Stimulated activated naive B cell treated with anti-CD40 and anti-IgM and Interleukin-4, amounts not matched to agents 10 μg/mL and 1 μg/mL and 100 μg/mL, for 72 hours (primary cell): ENCODE results near the gene SATL1.
"Not testable (repeated sequence)": the region's sequence is repeated elsewhere in the genome, so short reads cannot be mapped to it uniquely, and the experiment has no call there.

Source experiments
- ATAC-seq, 2 donors: fragments of 150-1000 bp; cut with Tn5 transposase; replicated peaks; 2 replicates each; pipeline ENCODE4 v1.10.0; 2021; ENCODE audit warnings: moderate library complexity in 1 of 2
- DNase-seq: peaks from one replicate; pipeline ENCODE4 v3.0.0; 2021
- H3K27ac Mint-ChIP-seq: one replicate; pipeline ENCODE4 v1.8.0; 2022; ENCODE audit warnings: mild to moderate bottlenecking, mixed read lengths
- H3K27me3 Mint-ChIP-seq, 2 donors: one replicate each; pipeline ENCODE4 v1.8.0; 2022; ENCODE audit warnings: mixed read lengths in 2 of 2
- H3K36me3 Mint-ChIP-seq, 2 donors: one replicate each; pipeline ENCODE4 v1.8.0; 2022; ENCODE audit warnings: mixed read lengths in 2 of 2, mild to moderate bottlenecking in 1 of 2
- H3K4me1 Mint-ChIP-seq, 2 donors: one replicate each; pipeline ENCODE4 v1.8.0; 2022; ENCODE audit warnings: mixed read lengths in 2 of 2, mild to moderate bottlenecking in 1 of 2
- H3K4me3 Mint-ChIP-seq, 2 donors: one replicate each; pipeline ENCODE4 v1.8.0; 2022; ENCODE audit warnings: mild to moderate bottlenecking in 2 of 2, mixed read lengths in 2 of 2, moderate library complexity in 1 of 2
- H3K9me3 Mint-ChIP-seq, 2 donors: one replicate each; pipeline ENCODE4 v1.8.0; 2022; ENCODE audit warnings: mixed read lengths in 2 of 2, mild to moderate bottlenecking in 1 of 2

The SATL1 gene

GRCh38 chrX:85139422-85139821, 104.2 kb downstream of the SATL1 start:
- H3K4me3 Mint-ChIP-seq, result no peak overlapping the region
- no peak for DNase-seq
- peaks cover 2 to 5% of the 10 kb centered on the region in 2 donors for H3K9me3 Mint-ChIP-seq
- ATAC-seq, result peak in 1 of 2 donors; percentile 46
- no peak overlapping the region for H3K27ac Mint-ChIP-seq
- peaks cover 3 to 4% of the 10 kb centered on the region in 2 donors for H3K4me1 Mint-ChIP-seq
- no peaks in the 10 kb centered on the region for H3K36me3 Mint-ChIP-seq
- peaks cover 0 to 3% of the 10 kb centered on the region in 2 donors for H3K27me3 Mint-ChIP-seq

- DNase-seq (no peak), ATAC-seq (no peak)
- Mint-ChIP-seq H3K9me3 (peaks cover 2 to 6% of the 10 kb centered on the region in 2 donors), H3K36me3 (no peaks in the 10 kb centered on the region), H3K27ac (no peak overlapping the region), H3K4me3 (no peak overlapping the region), H3K27me3 (peaks cover 0 to 6% of the 10 kb centered on the region in 2 donors), H3K4me1 (peaks cover 0 to 3% of the 10 kb centered on the region in 2 donors)
Measured at GRCh38 chrX:85136409-85136808, 107.2 kb downstream of the SATL1 start.

GRCh38 chrX:85115252-85115651, 128.3 kb downstream of the SATL1 start:
- H3K4me3 Mint-ChIP-seq, result no peak overlapping the region
- DNase-seq (no peak), ATAC-seq (no peak)
- no peak overlapping the region for H3K27ac Mint-ChIP-seq
- H3K36me3 Mint-ChIP-seq, result no peaks in the 10 kb centered on the region
- peaks cover 0 to 4% of the 10 kb centered on the region in 2 donors for H3K27me3 Mint-ChIP-seq
- no peaks in the 10 kb centered on the region for H3K9me3 Mint-ChIP-seq
- peaks cover 0 to 11% of the 10 kb centered on the region in 2 donors for H3K4me1 Mint-ChIP-seq

- no peak overlapping the region for H3K4me3 Mint-ChIP-seq
- DNase-seq (no peak), ATAC-seq (no peak)
- no peaks in the 10 kb centered on the region for H3K36me3 Mint-ChIP-seq
- no peaks in the 10 kb centered on the region for H3K9me3 Mint-ChIP-seq
- peaks cover 0 to 11% of the 10 kb centered on the region in 2 donors for H3K4me1 Mint-ChIP-seq
- H3K27me3 Mint-ChIP-seq, result peaks cover 0 to 4% of the 10 kb centered on the region in 2 donors
- H3K27ac Mint-ChIP-seq, result no peak overlapping the region
Measured at GRCh38 chrX:85114776-85115175, 128.8 kb downstream of the SATL1 start.

- H3K27me3 Mint-ChIP-seq, result peaks cover 0 to 4% of the 10 kb centered on the region in 2 donors
- ATAC-seq (no peak), DNase-seq (no peak)
- no peaks in the 10 kb centered on the region for H3K9me3 Mint-ChIP-seq
- H3K36me3 Mint-ChIP-seq, result no peaks in the 10 kb centered on the region
- peaks cover 0 to 11% of the 10 kb centered on the region in 2 donors for H3K4me1 Mint-ChIP-seq
- H3K27ac Mint-ChIP-seq, result no peak overlapping the region
- no peak overlapping the region for H3K4me3 Mint-ChIP-seq
Measured at GRCh38 chrX:85114171-85114570, 129.4 kb downstream of the SATL1 start.

GRCh38 chrX:85113746-85114145, 129.8 kb downstream of the SATL1 start:
- H3K27ac Mint-ChIP-seq, result no peak overlapping the region
- H3K4me1 Mint-ChIP-seq, result peaks cover 0 to 11% of the 10 kb centered on the region in 2 donors
- no peaks in the 10 kb centered on the region for H3K9me3 Mint-ChIP-seq
- ATAC-seq, result no peak
- DNase-seq, result no peak
- no peaks in the 10 kb centered on the region for H3K36me3 Mint-ChIP-seq
- H3K4me3 Mint-ChIP-seq, result no peak overlapping the region
- peaks cover 0 to 4% of the 10 kb centered on the region in 2 donors for H3K27me3 Mint-ChIP-seq

GRCh38 chrX:85112293-85112692, 131.3 kb downstream of the SATL1 start:
- ATAC-seq (peak in 1 of 2 donors; percentile 33), DNase-seq (no peak)
- Mint-ChIP-seq H3K36me3 (no peaks in the 10 kb centered on the region), H3K27me3 (peaks cover 0 to 4% of the 10 kb centered on the region in 2 donors), H3K4me3 (no peak overlapping the region), H3K9me3 (no peaks in the 10 kb centered on the region), H3K4me1 (peaks cover 0 to 11% of the 10 kb centered on the region in 2 donors), H3K27ac (no peak overlapping the region)

- Mint-ChIP-seq H3K4me1 (peaks cover 0 to 11% of the 10 kb centered on the region in 2 donors), H3K27ac (no peak overlapping the region), H3K27me3 (peaks cover 0 to 4% of the 10 kb centered on the region in 2 donors), H3K9me3 (no peaks in the 10 kb centered on the region), H3K36me3 (no peaks in the 10 kb centered on the region), H3K4me3 (no peak overlapping the region)
- ATAC-seq, result no peak
- DNase-seq, result no peak
Measured at GRCh38 chrX:85111347-85111746, 132.2 kb downstream of the SATL1 start.

GRCh38 chrX:85109235-85109634, 134.3 kb downstream of the SATL1 start:
- DNase-seq (no peak), ATAC-seq (peak; percentile 21 to 41)
- H3K4me3 Mint-ChIP-seq, result no peak overlapping the region
- no peaks in the 10 kb centered on the region for H3K27me3 Mint-ChIP-seq
- H3K36me3 Mint-ChIP-seq, result no peaks in the 10 kb centered on the region
- no peak overlapping the region for H3K27ac Mint-ChIP-seq
- peaks cover 0 to 11% of the 10 kb centered on the region in 2 donors for H3K4me1 Mint-ChIP-seq
- H3K9me3 Mint-ChIP-seq, result no peaks in the 10 kb centered on the region

- no peak overlapping the region for H3K4me3 Mint-ChIP-seq
- H3K36me3 Mint-ChIP-seq, result no peaks in the 10 kb centered on the region
- DNase-seq (no peak), ATAC-seq (no peak)
- no peak overlapping the region for H3K27ac Mint-ChIP-seq
- peaks cover 0 to 11% of the 10 kb centered on the region in 2 donors for H3K4me1 Mint-ChIP-seq
- no peaks in the 10 kb centered on the region for H3K27me3 Mint-ChIP-seq
- H3K9me3 Mint-ChIP-seq, result no peaks in the 10 kb centered on the region
Measured at GRCh38 chrX:85108165-85108564, 135.4 kb downstream of the SATL1 start.

GRCh38 chrX:85107407-85107806, 136.2 kb downstream of the SATL1 start:
- DNase-seq (no peak), ATAC-seq (no peak)
- H3K27me3 Mint-ChIP-seq, result no peaks in the 10 kb centered on the region

GRCh38 chrX:85089321-85089840, 154.2 kb downstream of the SATL1 start:
- Mint-ChIP-seq H3K4me3 (no peak overlapping the region), H3K27ac (no peak overlapping the region), H3K4me1 (no peaks in the 10 kb centered on the region), H3K9me3 (no peaks in the 10 kb centered on the region), H3K27me3 (no peaks in the 10 kb centered on the region), H3K36me3 (peaks cover 21 to 23% of the 10 kb centered on the region in 2 donors)
- DNase-seq, result no peak
- no peak for ATAC-seq

More at GRCh38 chrX:85107407-85107806, 136.2 kb downstream of the SATL1 start:
- Mint-ChIP-seq H3K36me3 (no peaks in the 10 kb centered on the region), H3K4me3 (no peak overlapping the region), H3K27ac (no peak overlapping the region), H3K4me1 (peaks cover 0 to 4% of the 10 kb centered on the region in 2 donors), H3K9me3 (no peaks in the 10 kb centered on the region)

- Mint-ChIP-seq H3K9me3 (no peaks in the 10 kb centered on the region), H3K27ac (no peak overlapping the region), H3K27me3 (no peaks in the 10 kb centered on the region), H3K4me3 (no peak overlapping the region), H3K4me1 (no peaks in the 10 kb centered on the region), H3K36me3 (peaks cover 21 to 25% of the 10 kb centered on the region in 2 donors)
- peak; percentile 8 for DNase-seq
- peak in 1 of 2 donors; percentile 58 for ATAC-seq
Measured at GRCh38 chrX:85084770-85085393, 158.7 kb downstream of the SATL1 start.

- H3K4me3 Mint-ChIP-seq, DNase-seq, H3K9me3 Mint-ChIP-seq, H3K4me1 Mint-ChIP-seq, H3K27me3 Mint-ChIP-seq, H3K27ac Mint-ChIP-seq, ATAC-seq: not testable (repeated sequence)
- peaks cover 18 to 19% of the 10 kb centered on the region in 2 donors for H3K36me3 Mint-ChIP-seq
Measured at GRCh38 chrX:85077247-85077646, 166.3 kb downstream of the SATL1 start.

GRCh38 chrX:85065512-85066198, 177.9 kb downstream of the SATL1 start:
- Mint-ChIP-seq H3K9me3 (peaks cover 2 to 4% of the 10 kb centered on the region in 2 donors), H3K4me1 (no peaks in the 10 kb centered on the region), H3K36me3 (peaks cover 19 to 31% of the 10 kb centered on the region in 2 donors), H3K4me3 (no peak overlapping the region), H3K27ac (no peak overlapping the region), H3K27me3 (no peaks in the 10 kb centered on the region)
- ATAC-seq (no peak), DNase-seq (no peak)
